GM21786 (cell line): ENCODE results near the gene NAP1L2.
A peak's percentile ranks its signal among the peaks of the same experiment; 100 is the strongest.
"Not testable (repeated sequence)": the region's sequence is repeated elsewhere in the genome, so short reads cannot be mapped to it uniquely, and the experiment has no call there.

Source experiments
- ATAC-seq: cut with Tn5 transposase; IDR thresholded peaks from one replicate; pipeline ENCODE4 v1.9.1; 2021; ENCODE audit not compliant: unreplicated experiment

Gene NAP1L2

GRCh38 chrX:73214426-73215094, at the start of gene NAP1L2:
Gene NAP1L2, minus strand, starts transcription at chrX:73214851. Its CDS starts 359 bp downstream, at chrX:73214492.
- peak; percentile 87 for ATAC-seq

- ATAC-seq: no peak
Observed at GRCh38 chrX:73262991-73263390, 48.3 kb upstream of the NAP1L2 start.

- no peak for ATAC-seq
Observed at GRCh38 chrX:73239242-73239641, 24.6 kb upstream of the NAP1L2 start.

- ATAC-seq: no peak
Observed at GRCh38 chrX:73217621-73218020, 3.0 kb upstream of the NAP1L2 start.

GRCh38 chrX:73215246-73215645, 595 bp upstream of the NAP1L2 start:
- peak; percentile 8 for ATAC-seq

GRCh38 chrX:73213734-73214425, 771 bp downstream of the NAP1L2 start:
- ATAC-seq: no peak

- no peak for ATAC-seq
Observed at GRCh38 chrX:73206366-73206765, 8.3 kb downstream of the NAP1L2 start.

- ATAC-seq: no peak
Observed at GRCh38 chrX:73182502-73183114, 32.0 kb downstream of the NAP1L2 start.

GRCh38 chrX:73168945-73169344, 45.7 kb downstream of the NAP1L2 start:
- not testable (repeated sequence) for ATAC-seq
